Measurements from ENCODE around the gene OR9A4. TPM values are rescaled to one million over a fixed set of nuclear protein-coding genes. Genes with fewer than 3 reads are reported as not detected.

Gene OR9A4
- total and polyA plus RNA-seq, 2 experiments from 2014 or later, result not detected

DNA sequence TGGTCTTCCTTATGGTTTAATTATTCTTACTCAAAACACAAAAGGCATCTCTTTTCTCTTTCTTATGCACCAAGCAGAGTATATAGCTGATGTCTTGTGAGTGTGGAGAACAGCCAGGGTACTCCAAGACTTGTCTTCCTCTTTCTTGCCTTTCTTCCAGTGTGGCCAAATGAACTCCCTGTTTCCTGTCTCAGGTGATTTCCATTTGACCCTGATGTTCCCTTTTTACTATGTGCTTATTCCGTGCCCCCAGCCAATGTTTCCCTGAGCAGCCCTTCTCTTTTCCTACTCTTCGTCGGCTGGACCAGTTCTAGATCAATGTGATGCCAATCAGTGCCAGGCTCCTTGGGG is 12.6 kb downstream of the OR9A4 start:
- Histone ChIP-seq H3K36me3 (ENCODE audit: insufficient read depth) (no peaks in the 10 kb centered on the region), H3K4me1 (ENCODE audit: insufficient read depth) (no peaks in the 10 kb centered on the region), H4K20me1 (replicated peaks; ENCODE audit: insufficient read depth) (no peaks in the 10 kb centered on the region), H3K27ac (ENCODE audit: low read depth) (no peak overlapping the region), H3K4me3 (no peak overlapping the region), H3K9me2 (ENCODE audit: insufficient read depth) (no peaks in the 10 kb centered on the region), H3F3A (replicated peaks; ENCODE audit: low read depth) (no peaks in the 10 kb centered on the region), H3K27me3 (ENCODE audit: insufficient read depth) (no peaks in the 10 kb centered on the region), H3K79me2 (replicated peaks; ENCODE audit: insufficient read depth) (no peaks in the 10 kb centered on the region), H2AFZ (no peak overlapping the region), H3K4me2 (no peak overlapping the region)
- H3K27ac Mint-ChIP-seq, result no peak overlapping the region
- no peak for TF ChIP-seq EZH2phosphoT487 (IDR thresholded peaks at IDR 0.05; ENCODE audit: unreplicated experiment)
- TF ChIP-seq, protein P1, sequence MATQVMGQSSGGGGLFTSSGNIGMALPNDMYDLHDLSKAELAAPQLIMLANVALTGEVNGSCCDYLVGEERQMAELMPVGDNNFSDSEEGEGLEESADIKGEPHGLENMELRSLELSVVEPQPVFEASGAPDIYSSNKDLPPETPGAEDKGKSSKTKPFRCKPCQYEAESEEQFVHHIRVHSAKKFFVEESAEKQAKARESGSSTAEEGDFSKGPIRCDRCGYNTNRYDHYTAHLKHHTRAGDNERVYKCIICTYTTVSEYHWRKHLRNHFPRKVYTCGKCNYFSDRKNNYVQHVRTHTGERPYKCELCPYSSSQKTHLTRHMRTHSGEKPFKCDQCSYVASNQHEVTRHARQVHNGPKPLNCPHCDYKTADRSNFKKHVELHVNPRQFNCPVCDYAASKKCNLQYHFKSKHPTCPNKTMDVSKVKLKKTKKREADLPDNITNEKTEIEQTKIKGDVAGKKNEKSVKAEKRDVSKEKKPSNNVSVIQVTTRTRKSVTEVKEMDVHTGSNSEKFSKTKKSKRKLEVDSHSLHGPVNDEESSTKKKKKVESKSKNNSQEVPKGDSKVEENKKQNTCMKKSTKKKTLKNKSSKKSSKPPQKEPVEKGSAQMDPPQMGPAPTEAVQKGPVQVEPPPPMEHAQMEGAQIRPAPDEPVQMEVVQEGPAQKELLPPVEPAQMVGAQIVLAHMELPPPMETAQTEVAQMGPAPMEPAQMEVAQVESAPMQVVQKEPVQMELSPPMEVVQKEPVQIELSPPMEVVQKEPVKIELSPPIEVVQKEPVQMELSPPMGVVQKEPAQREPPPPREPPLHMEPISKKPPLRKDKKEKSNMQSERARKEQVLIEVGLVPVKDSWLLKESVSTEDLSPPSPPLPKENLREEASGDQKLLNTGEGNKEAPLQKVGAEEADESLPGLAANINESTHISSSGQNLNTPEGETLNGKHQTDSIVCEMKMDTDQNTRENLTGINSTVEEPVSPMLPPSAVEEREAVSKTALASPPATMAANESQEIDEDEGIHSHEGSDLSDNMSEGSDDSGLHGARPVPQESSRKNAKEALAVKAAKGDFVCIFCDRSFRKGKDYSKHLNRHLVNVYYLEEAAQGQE (IDR thresholded peaks at IDR 0.05; ENCODE audit: unreplicated experiment), result no peak
- TF ChIP-seq POLR2AphosphoS5 (IDR thresholded peaks at IDR 0.05; ENCODE audit: low read depth), result no peak
- peaks cover 4% of the 10 kb centered on the region for H3K27me3 Mint-ChIP-seq (ENCODE audit: insufficient read depth, low read depth, poor library complexity)
- ATAC-seq, result no peak
- H3K9me3 Mint-ChIP-seq, result peaks cover 4% of the 10 kb centered on the region; the same call in 2 of the 3 replicates
- peaks cover 11% of the 10 kb centered on the region for H3K4me1 Mint-ChIP-seq
- H3K36me3 Mint-ChIP-seq (ENCODE audit: low read depth), result 0 out of 3 replicates have a peak, but pooled peaks cover 2% of the 10 kb centered on the region
- DNase-seq (ENCODE audit: low spot score), result no peak
- no peak overlapping the region for H3K4me3 Mint-ChIP-seq

DNA sequence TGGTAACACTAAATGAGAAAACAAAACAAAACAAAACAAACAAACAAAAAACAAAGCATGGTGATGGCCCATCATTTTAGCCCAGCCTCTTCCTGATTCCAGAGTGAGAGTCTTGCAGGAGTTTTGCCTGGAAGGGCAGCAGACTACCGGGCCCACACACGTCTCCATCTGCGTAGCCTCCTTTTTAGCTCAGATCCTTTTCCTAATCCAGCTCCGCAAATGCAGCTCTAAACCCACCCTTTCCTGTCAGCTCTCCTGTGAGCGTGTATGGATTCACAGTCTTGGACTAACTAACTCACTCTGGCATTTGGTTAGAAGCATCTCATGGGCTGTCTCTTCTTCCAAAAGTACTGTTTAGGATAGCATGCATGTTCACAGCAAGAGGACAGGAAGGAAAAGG is 14.0 kb downstream of the OR9A4 start:
- no peak overlapping the region for H3K27ac ChIP-seq (ENCODE audit: low read depth)
- DNase-seq (ENCODE audit: low spot score) (peak; percentile 13), ATAC-seq (no peak; the same call in 2 of the 3 replicates)
- no peaks in the 10 kb centered on the region for H3F3A ChIP-seq (replicated peaks; ENCODE audit: low read depth)
- peak overlapping the region; percentile 97 for H2AFZ ChIP-seq
- Mint-ChIP-seq H3K9me3 (peaks cover 4% of the 10 kb centered on the region; the same call in 2 of the 3 replicates), H3K4me3 (no peak overlapping the region), H3K4me1 (peaks cover 11% of the 10 kb centered on the region), H3K27ac (no peak overlapping the region), H3K27me3 (ENCODE audit: insufficient read depth, low read depth, poor library complexity) (peaks cover 4% of the 10 kb centered on the region), H3K36me3 (ENCODE audit: low read depth) (0 out of 3 replicates have a peak, but pooled peaks cover 2% of the 10 kb centered on the region)
- no peaks in the 10 kb centered on the region for H3K9me2 ChIP-seq (ENCODE audit: insufficient read depth)
- no peaks in the 10 kb centered on the region for H4K20me1 ChIP-seq (replicated peaks; ENCODE audit: insufficient read depth)
- H3K4me1 ChIP-seq (ENCODE audit: insufficient read depth), result no peaks in the 10 kb centered on the region
- no peaks in the 10 kb centered on the region for H3K79me2 ChIP-seq (replicated peaks; ENCODE audit: insufficient read depth)
- H3K4me3 ChIP-seq, result no peak overlapping the region
- H3K36me3 ChIP-seq (ENCODE audit: insufficient read depth), result no peaks in the 10 kb centered on the region
- H3K27me3 ChIP-seq (ENCODE audit: insufficient read depth), result no peaks in the 10 kb centered on the region
- peak overlapping the region; percentile 33; the same call in 1 of the 2 replicates for H3K4me2 ChIP-seq
- TF ChIP-seq, protein P2, sequence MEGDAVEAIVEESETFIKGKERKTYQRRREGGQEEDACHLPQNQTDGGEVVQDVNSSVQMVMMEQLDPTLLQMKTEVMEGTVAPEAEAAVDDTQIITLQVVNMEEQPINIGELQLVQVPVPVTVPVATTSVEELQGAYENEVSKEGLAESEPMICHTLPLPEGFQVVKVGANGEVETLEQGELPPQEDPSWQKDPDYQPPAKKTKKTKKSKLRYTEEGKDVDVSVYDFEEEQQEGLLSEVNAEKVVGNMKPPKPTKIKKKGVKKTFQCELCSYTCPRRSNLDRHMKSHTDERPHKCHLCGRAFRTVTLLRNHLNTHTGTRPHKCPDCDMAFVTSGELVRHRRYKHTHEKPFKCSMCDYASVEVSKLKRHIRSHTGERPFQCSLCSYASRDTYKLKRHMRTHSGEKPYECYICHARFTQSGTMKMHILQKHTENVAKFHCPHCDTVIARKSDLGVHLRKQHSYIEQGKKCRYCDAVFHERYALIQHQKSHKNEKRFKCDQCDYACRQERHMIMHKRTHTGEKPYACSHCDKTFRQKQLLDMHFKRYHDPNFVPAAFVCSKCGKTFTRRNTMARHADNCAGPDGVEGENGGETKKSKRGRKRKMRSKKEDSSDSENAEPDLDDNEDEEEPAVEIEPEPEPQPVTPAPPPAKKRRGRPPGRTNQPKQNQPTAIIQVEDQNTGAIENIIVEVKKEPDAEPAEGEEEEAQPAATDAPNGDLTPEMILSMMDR (conservative IDR thresholded peaks at IDR 0.05; ENCODE audit: low read depth in 2 of 2), result no peak
- TF ChIP-seq, protein P1 (IDR thresholded peaks at IDR 0.05; ENCODE audit: unreplicated experiment), result no peak
- no peak for TF ChIP-seq STAT1 (IDR thresholded peaks at IDR 0.05; ENCODE audit: unreplicated experiment)
- TF ChIP-seq JUNB (IDR thresholded peaks at IDR 0.05; ENCODE audit: unreplicated experiment), result no peak
- TF ChIP-seq, protein P3, sequence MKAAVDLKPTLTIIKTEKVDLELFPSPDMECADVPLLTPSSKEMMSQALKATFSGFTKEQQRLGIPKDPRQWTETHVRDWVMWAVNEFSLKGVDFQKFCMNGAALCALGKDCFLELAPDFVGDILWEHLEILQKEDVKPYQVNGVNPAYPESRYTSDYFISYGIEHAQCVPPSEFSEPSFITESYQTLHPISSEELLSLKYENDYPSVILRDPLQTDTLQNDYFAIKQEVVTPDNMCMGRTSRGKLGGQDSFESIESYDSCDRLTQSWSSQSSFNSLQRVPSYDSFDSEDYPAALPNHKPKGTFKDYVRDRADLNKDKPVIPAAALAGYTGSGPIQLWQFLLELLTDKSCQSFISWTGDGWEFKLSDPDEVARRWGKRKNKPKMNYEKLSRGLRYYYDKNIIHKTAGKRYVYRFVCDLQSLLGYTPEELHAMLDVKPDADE (IDR thresholded peaks at IDR 0.05), result no peak
- TF ChIP-seq EZH2phosphoT487 (IDR thresholded peaks at IDR 0.05; ENCODE audit: unreplicated experiment), result no peak
- TF ChIP-seq POLR2AphosphoS5 (IDR thresholded peaks at IDR 0.05; ENCODE audit: low read depth), result no peak
- TF ChIP-seq NANOG (IDR thresholded peaks at IDR 0.05; ENCODE audit: borderline replicate concordance), result no peak
- TF ChIP-seq ZNF331 (CRISPR knock-in tag; IDR thresholded peaks at IDR 0.05; ENCODE audit: low read depth), result no peak
- TF ChIP-seq ZNF114 (CRISPR knock-in tag; IDR thresholded peaks at IDR 0.05), result no peak
- no peak for TF ChIP-seq EZH2 (IDR thresholded peaks at IDR 0.05; ENCODE audit: low read depth, unreplicated experiment)

Data from GM23338 (cell line).